GM21447 (cell line): ENCODE data around the gene RAC2.
"Not testable (repeated sequence)": the region's sequence is repeated elsewhere in the genome, so short reads cannot be mapped to it uniquely, and the experiment has no call there.

Source experiments
- ATAC-seq: cut with Tn5 transposase; IDR thresholded peaks from one replicate; pipeline ENCODE4 v1.9.1; 2021; ENCODE audit not compliant: unreplicated experiment

Gene RAC2

GRCh38 chr22:37235897-37236607, 8.0 kb downstream of the RAC2 start:
- ATAC-seq: no peak

- ATAC-seq: no peak
Measured at GRCh38 chr22:37234736-37235711, 9.0 kb downstream of the RAC2 start.

GRCh38 chr22:37233751-37234631, 10.1 kb downstream of the RAC2 start:
- no peak for ATAC-seq

- not testable (repeated sequence) for ATAC-seq
Measured at GRCh38 chr22:37233371-37233750, 10.7 kb downstream of the RAC2 start.

GRCh38 chr22:37232140-37232998, 11.7 kb downstream of the RAC2 start:
- no peak for ATAC-seq

GRCh38 chr22:37231406-37232139, 12.5 kb downstream of the RAC2 start:
- ATAC-seq: no peak

- ATAC-seq: peak; percentile 42
Measured at GRCh38 chr22:37230673-37231405, 13.2 kb downstream of the RAC2 start.

GRCh38 chr22:37229805-37230672, 14.0 kb downstream of the RAC2 start:
- peak; percentile 52 for ATAC-seq

GRCh38 chr22:37229012-37229804, 14.9 kb downstream of the RAC2 start:
- ATAC-seq: no peak

- ATAC-seq: no peak
Measured at GRCh38 chr22:37228106-37229011, 15.7 kb downstream of the RAC2 start.

GRCh38 chr22:37226514-37226913, 17.6 kb downstream of the RAC2 start:
- ATAC-seq: no peak

- no peak for ATAC-seq
Measured at GRCh38 chr22:37226087-37226486, 18.0 kb downstream of the RAC2 start.

- no peak for ATAC-seq
Measured at GRCh38 chr22:37225481-37225880, 18.6 kb downstream of the RAC2 start.

- no peak for ATAC-seq
Measured at GRCh38 chr22:37224757-37225420, 19.2 kb downstream of the RAC2 start.

- no peak for ATAC-seq
Measured at GRCh38 chr22:37223965-37224551, 20.0 kb downstream of the RAC2 start.
